OCI-LY7 (cell line): ENCODE measurements around the gene PLK4.

Experiments used
- CTCF ChIP-seq: fragments of 200-600 bp; sonication (generic); conservative IDR thresholded peaks from 2 replicates; pipeline ENCODE4 v1.5.1; 2014; ENCODE audit warnings: mild to moderate bottlenecking, antibody characterized with exemption, low read length, moderate library complexity, mixed read lengths
- EZH2phosphoT487 ChIP-seq: fragments of 200-600 bp; sonication (generic); IDR thresholded peaks from 2 replicates; pipeline ENCODE4 v1.6.1; 2018; ENCODE audit warnings: low read depth, borderline replicate concordance, mild to moderate bottlenecking, mixed run types, antibody characterized with exemption, low read length, moderate library complexity, mixed read lengths

DNA sequence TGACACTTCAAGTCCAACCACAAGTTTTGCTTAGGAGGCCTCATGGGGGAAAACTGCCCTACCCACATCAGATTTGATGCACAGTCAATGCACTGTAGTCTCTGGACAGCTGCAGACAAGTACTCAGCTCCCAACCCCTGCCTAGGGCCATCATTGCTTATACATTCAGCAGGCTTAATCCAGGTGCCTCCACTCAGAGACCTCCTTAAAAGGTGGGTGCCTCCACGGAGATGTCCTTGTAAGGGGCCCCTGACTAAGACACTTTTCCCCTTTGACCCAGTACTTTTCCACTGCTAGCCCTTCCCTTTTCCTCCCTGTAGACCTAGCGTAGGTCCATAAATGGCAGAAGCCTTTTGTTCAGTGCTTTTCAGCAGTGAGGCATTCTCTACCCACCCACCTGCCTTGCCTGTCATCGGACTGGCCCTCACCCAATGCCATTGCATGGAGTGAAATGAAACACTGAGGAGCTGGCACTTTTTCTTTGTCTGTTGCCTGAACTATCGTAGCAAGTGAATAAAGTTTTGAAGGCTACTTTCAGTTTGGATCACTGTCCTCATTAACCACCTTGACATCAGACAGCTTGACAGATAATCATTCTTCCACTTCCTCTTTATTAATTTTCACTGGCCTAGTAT is 23.8 kb upstream of the PLK4 start:
- TF ChIP-seq CTCF: no peak
- TF ChIP-seq EZH2phosphoT487: no peak
